Fibroblast of mammary gland (primary cell): ENCODE measurements around the gene SUGCT.

Source experiments
- DNase-seq: peaks from one replicate; pipeline ENCODE4 v3.0.0-alpha.2; 2010; ENCODE audit warnings: low read depth
- H3K4me3 ChIP-seq: 2 replicates; pipeline ENCODE4 v1.5.1; 2011; ENCODE audit warnings: low read depth, mild to moderate bottlenecking, low read length, moderate library complexity; ENCODE audit not compliant: control insufficient read depth
- CTCF ChIP-seq: conservative IDR thresholded peaks from 2 replicates; pipeline ENCODE4 v1.5.1; 2011; ENCODE audit warnings: low read depth, low read length, inconsistent platforms; ENCODE audit not compliant: control insufficient read depth, insufficient read depth

The SUGCT gene

GRCh38 chr7:40777730-40778312 lies 643.0 kb downstream of the SUGCT start:
- TF ChIP-seq CTCF = no peak
- no peak overlapping the region for H3K4me3 ChIP-seq
- no peak for DNase-seq

GRCh38 chr7:40780460-40780859 lies 645.7 kb downstream of the SUGCT start:
- no peak for TF ChIP-seq CTCF
- no peak overlapping the region for H3K4me3 ChIP-seq
- DNase-seq = no peak

GRCh38 chr7:40782836-40783235 lies 648.0 kb downstream of the SUGCT start:
- no peak for DNase-seq
- no peak overlapping the region for H3K4me3 ChIP-seq
- TF ChIP-seq CTCF = no peak

- DNase-seq = no peak
- H3K4me3 ChIP-seq = no peak overlapping the region
- TF ChIP-seq CTCF = no peak
Measured at GRCh38 chr7:40784176-40784575, 649.4 kb downstream of the SUGCT start.

- DNase-seq = no peak
- no peak overlapping the region for H3K4me3 ChIP-seq
- TF ChIP-seq CTCF = no peak
Measured at GRCh38 chr7:40786909-40787308, 652.1 kb downstream of the SUGCT start.

GRCh38 chr7:40793132-40793531 lies 658.3 kb downstream of the SUGCT start:
- peak; percentile 71 for DNase-seq
- TF ChIP-seq CTCF = no peak
- H3K4me3 ChIP-seq = no peak overlapping the region

GRCh38 chr7:40795607-40796006 lies 660.8 kb downstream of the SUGCT start:
- TF ChIP-seq CTCF = no peak
- no peak for DNase-seq
- no peak overlapping the region for H3K4me3 ChIP-seq
